GM10248 (cell line): Measurements from ENCODE around the gene PHLPP1.
"Not testable (repeated sequence)": the region's sequence is repeated elsewhere in the genome, so short reads cannot be mapped to it uniquely, and the experiment has no call there.

Source experiments
- CTCF ChIA-PET: fragments of 300-600 bp; sonication (Branson Sonifier 250); formaldehyde crosslinking; extraction: SDS; loops from one replicate; lab custom pipeline; 2021; ENCODE audit warnings: antibody characterized with exemption; lab: Yijun Ruan, JAX
- POLR2A ChIA-PET: fragments of 350-650 bp; sonication (Branson Sonifier 250); formaldehyde crosslinking; extraction: SDS; loops from one replicate; lab custom pipeline; 2020; ENCODE audit warnings: antibody characterized with exemption; lab: Yijun Ruan, JAX
- DNase-seq: peaks from one replicate; pipeline ENCODE4 v3.0.0; 2012; ENCODE audit errors: extremely low spot score
- TF ChIP-seq, protein P1 (sequence below): IDR thresholded peaks from 2 replicates; pipeline ENCODE4 v1.5.1; 2012; ENCODE audit warnings: mild to moderate bottlenecking, low read depth; ENCODE audit errors: extremely low read depth, missing control alignments, control extremely low read depth

Gene PHLPP1

DNA sequence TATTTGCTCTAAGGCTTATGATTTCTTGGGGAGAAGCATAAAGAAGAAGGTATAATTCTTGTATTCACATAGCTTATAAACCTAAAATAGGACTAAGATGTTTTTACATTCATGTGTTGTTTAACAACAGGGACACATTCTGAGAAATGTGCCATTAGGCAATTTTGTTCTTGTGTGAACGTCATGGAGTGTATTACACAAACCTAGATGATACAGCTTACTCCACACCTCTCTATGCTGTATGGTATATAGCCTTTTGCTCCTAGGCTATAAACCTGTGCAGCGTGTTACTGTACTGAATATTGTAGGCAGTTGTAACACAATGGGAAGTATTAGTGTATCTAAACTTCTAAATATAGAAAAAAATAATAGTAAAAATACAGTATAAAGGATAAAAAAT lies 92.1 kb downstream of the PHLPP1 start:
- CTCF ChIA-PET: interaction anchor here (1.3 kb wide), 1 partner anchor 25 kb away, joined by 3 read pairs; no protein-coding TSS in a partner anchor
- TF ChIP-seq, protein P1, sequence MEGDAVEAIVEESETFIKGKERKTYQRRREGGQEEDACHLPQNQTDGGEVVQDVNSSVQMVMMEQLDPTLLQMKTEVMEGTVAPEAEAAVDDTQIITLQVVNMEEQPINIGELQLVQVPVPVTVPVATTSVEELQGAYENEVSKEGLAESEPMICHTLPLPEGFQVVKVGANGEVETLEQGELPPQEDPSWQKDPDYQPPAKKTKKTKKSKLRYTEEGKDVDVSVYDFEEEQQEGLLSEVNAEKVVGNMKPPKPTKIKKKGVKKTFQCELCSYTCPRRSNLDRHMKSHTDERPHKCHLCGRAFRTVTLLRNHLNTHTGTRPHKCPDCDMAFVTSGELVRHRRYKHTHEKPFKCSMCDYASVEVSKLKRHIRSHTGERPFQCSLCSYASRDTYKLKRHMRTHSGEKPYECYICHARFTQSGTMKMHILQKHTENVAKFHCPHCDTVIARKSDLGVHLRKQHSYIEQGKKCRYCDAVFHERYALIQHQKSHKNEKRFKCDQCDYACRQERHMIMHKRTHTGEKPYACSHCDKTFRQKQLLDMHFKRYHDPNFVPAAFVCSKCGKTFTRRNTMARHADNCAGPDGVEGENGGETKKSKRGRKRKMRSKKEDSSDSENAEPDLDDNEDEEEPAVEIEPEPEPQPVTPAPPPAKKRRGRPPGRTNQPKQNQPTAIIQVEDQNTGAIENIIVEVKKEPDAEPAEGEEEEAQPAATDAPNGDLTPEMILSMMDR: no peak
- POLR2A ChIA-PET: no interaction called here
- no peak for DNase-seq

DNA sequence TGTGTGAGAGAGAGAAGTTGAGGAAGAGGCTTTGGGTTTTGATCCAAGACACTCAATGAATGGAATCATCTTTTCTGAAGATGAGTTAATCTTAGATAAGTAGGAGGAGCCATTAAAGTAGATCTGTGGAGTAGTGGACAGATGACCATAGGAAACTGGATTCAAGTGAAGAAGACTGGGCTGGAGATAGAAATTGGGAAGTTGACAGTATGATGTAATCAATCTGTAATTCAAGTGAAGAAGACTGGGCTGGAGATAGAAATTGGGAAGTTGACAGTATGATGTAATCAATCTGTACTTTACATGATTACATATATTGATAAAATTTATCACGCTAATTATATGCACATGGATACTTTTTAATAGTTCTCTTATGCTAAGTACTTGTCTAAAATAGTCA lies 92.8 kb downstream of the PHLPP1 start:
- no peak for DNase-seq
- POLR2A ChIA-PET: no interaction called here
- CTCF ChIA-PET: no interaction called here
- TF ChIP-seq, protein P1: no peak

DNA sequence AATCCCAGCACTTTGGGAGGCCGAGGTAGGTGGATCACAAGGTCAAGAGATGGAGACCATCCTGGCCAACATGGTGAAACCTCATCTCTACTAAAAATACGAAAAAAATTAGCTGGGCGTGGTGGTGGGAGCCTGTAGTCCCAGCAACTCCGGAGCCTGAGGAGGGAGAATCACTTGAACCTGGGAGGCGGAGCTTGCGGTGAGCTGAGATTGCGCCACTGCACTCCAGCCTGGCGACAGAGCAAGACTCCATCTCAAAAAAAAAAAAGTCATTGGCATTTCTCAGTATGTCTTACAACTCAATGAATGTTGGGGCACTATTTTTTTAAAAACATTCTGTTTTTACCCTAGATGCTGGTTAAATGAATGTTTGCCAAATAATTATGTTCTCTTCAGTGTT lies 94.1 kb downstream of the PHLPP1 start:
- DNase-seq, POLR2A ChIA-PET: not testable (repeated sequence)
- CTCF ChIA-PET: interaction anchor here (1.2 kb wide), 1 partner anchor 8 kb away, joined by 3 read pairs; no protein-coding TSS in a partner anchor

DNA sequence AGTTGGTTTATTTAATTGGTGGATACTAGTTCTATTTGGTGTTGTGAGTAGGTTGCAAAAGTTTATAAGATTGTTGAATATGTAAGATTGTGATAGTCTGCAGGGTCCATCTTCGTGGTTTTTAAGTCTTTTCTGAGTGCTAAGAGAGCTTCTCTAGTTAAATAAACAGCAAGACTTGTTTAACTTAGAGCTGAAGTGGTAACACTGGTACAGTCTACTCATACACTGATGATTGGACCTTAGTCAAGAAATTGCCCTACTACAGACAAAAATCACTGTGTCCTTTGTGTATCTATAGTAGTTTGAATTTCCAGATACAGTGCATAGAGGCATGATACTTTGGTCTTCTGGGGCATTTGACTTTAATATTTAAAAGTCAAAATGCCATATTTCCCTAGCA lies 94.6 kb downstream of the PHLPP1 start:
- CTCF ChIA-PET: interaction anchor here (1.2 kb wide), 1 partner anchor 9 kb away, joined by 3 read pairs; no protein-coding TSS in a partner anchor
- TF ChIP-seq, protein P1: no peak
- POLR2A ChIA-PET: no interaction called here
- no peak for DNase-seq

DNA sequence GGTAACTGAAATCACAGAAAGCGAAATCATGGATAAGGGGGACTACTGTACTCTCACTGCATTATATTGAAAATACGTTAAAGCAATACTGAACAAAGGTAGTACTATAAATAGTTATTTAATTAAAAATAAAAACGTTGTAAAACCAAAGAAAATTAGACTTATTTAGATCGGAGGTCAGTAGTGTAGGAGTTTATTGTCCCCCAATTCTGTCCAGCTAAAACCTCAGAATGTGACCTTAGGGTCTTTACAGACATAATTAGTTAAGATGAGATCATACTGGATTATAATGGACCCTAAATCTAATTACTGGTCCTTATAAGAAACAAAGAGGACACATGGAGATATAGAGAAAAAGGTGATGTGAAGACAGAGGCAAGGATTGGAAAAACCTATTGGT lies 95.3 kb downstream of the PHLPP1 start:
- ChIA-PET POLR2A (no interaction called here), CTCF (interaction anchor here (1.2 kb wide), 1 partner anchor 10 kb away, joined by 3 read pairs; no protein-coding TSS in a partner anchor)
- TF ChIP-seq, protein P1: no peak
- DNase-seq: no peak

DNA sequence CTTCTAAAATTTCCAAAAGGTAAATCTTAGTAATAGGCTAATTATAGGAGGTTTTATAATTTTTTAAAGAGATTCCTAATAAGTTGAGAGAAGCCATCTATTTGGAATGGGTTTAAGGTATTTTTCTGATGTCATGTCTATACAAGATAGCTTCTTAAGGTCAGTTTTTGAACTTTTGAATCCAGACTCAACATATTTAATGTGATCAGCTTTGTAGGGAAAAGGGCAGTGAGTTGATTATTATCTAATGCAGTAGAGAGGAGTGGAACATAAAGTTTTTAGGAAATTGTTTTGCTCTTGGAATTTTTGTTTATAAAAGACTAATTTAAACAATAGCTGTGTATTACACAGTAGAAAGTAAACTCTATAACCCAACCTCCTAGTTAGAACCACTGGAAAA lies 96.3 kb downstream of the PHLPP1 start:
- no peak for DNase-seq
- ChIA-PET POLR2A (no interaction called here), CTCF (interaction anchor here (1.0 to 1.3 kb wide), 2 partner anchors 11 to 16 kb away, joined by 3 read pairs; no protein-coding TSS in a partner anchor)
- TF ChIP-seq, protein P1: no peak

DNA sequence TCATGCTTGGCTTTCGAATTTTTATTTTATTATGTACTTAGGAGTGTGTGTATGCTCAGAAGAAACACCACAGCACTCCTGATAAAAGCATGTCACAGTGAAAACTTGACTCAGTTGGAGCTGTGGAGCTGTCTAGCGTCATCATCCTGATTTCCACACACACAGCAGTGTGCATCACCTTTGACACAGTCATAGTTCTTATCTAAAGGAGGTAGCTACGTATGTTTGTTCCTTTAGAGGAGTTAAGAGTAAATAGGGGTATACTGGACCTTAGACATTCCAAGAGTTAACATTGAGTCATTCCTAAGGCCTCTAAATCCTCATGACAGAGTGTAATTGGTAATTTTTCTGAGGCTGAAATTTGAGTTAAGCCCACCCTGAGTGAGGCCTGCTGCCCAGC lies 96.9 kb downstream of the PHLPP1 start:
- TF ChIP-seq, protein P1: no peak
- no peak for DNase-seq
- CTCF ChIA-PET: interaction anchor here (0.7 to 1.3 kb wide), 3 partner anchors 12 to 67 kb away, joined by 3 read pairs; no protein-coding TSS in a partner anchor
- POLR2A ChIA-PET: no interaction called here
